Measurements from ENCODE around the gene CLEC17A. TPM values are rescaled to one million over a fixed set of nuclear protein-coding genes. Genes with fewer than 3 reads are reported as not detected.
A peak's percentile ranks its signal among the peaks of the same experiment; 100 is the strongest.

Gene CLEC17A
- total and polyA plus RNA-seq, 3 donors from 2014 or later, result 0.56 to 1.4 (median 1.3) TPM

DNA sequence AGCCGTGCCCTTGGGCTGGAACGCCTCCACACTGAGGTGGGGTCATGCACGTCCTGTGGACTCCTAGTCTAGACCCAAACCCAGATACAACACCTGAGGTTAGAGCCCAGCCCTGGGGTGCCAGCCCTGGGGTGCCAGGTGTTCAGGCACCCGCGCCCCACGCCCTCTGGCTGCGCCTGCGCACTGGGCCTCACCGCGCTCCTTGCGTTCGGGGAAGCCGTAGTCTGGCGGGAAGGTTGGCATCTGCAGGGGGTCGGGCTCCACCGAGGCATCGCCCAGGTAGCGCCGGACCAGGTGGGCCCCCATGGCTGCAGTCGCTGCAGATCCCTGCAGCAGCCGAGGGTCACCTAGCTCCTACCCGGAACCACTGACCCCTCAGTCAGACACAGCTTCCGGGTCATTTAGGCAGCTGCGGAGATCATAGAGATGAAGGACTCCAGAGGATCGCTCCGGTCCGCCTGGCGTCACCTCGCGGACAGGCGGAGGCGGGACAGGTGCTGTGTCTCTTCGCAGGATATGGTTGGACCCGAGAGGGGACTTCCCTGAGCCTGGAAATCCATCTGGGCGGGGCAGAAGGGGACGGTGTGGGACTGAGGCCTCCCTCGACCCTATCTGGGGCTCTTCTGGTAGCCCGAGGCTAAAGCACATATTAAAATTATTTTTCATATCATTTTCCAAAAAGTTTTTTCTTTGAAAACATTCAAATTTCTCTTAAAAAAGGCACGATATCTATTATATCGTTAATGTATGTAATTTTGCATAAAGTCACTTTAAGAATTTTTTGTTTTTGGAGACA lies 11.0 kb upstream of the CLEC17A start, which contains the start of gene NDUFB7:
Gene NDUFB7, minus strand, starts transcription at position 372 of the 796 bp plus-strand sequence. Its CDS starts 66 bp downstream, at position 306.
- 2 to 5% methylated on average over 17 to 35 of the region's 40 CpGs for WGBS, 2 donors
- Histone ChIP-seq H3K9me3 (no peaks in the 10 kb centered on the region), H3K4me1 (peaks cover 25% of the 10 kb centered on the region), H3K27me3 (no peaks in the 10 kb centered on the region), H3K36me3 (ENCODE audit: low read depth, missing control alignments) (no peaks in the 10 kb centered on the region), H3K27ac (peak within 1 kb of the TSS; percentile 17 to 69), H3K4me3 (peak within 1 kb of the TSS; percentile 73 to 94)
- intact Hi-C loops (cut with DNase I; ENCODE audit: low total_unique reads), result no loop called here
- peak; percentile 96 for DNase-seq
- TF ChIP-seq POLR2A (IDR thresholded peaks at IDR 0.05), result no peak
- TF ChIP-seq, protein P1, sequence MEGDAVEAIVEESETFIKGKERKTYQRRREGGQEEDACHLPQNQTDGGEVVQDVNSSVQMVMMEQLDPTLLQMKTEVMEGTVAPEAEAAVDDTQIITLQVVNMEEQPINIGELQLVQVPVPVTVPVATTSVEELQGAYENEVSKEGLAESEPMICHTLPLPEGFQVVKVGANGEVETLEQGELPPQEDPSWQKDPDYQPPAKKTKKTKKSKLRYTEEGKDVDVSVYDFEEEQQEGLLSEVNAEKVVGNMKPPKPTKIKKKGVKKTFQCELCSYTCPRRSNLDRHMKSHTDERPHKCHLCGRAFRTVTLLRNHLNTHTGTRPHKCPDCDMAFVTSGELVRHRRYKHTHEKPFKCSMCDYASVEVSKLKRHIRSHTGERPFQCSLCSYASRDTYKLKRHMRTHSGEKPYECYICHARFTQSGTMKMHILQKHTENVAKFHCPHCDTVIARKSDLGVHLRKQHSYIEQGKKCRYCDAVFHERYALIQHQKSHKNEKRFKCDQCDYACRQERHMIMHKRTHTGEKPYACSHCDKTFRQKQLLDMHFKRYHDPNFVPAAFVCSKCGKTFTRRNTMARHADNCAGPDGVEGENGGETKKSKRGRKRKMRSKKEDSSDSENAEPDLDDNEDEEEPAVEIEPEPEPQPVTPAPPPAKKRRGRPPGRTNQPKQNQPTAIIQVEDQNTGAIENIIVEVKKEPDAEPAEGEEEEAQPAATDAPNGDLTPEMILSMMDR (IDR thresholded peaks at IDR 0.05), result peak; percentile 81 to 86 (median 81)

DNA sequence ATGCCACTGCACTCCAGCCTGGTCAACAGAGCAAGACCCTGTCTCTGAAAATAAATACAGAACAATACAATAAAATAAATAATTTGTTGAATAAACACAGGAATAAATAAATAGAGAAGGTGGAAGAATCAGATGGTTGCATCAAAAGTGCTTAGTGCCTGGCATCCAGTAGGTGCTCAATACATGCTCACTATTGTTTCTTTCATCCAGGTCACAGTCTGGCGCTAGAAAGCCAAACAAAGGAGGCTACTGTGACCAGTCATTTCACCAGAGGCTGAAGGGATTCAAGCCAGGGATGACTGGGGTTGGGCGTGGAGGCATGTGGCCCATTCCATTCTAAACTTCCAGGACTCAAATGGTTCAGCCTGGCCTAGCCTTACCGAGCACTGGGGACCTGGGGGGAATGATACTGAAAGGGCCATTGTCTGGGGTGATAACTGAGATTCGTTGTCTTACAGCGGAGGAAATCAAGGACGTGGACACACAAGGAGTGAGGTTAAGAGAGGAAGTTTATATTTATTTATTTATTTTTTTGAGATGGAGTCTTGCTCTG lies 7.4 kb upstream of the CLEC17A start:
- H3K4me3 ChIP-seq, result no peak overlapping the region
- H3K9me3 ChIP-seq, result no peaks in the 10 kb centered on the region
- TF ChIP-seq, protein P1 (IDR thresholded peaks at IDR 0.05), result no peak
- H3K27ac ChIP-seq, result no peak overlapping the region
- intact Hi-C loops (cut with DNase I; ENCODE audit: low total_unique reads), result no loop called here
- 83% methylated on average over 6 of the region's 6 CpGs for WGBS, 2 donors
- peaks cover 7% of the 10 kb centered on the region for H3K4me1 ChIP-seq
- DNase-seq, result no peak
- H3K27me3 ChIP-seq, result no peaks in the 10 kb centered on the region
- H3K36me3 ChIP-seq (ENCODE audit: low read depth, missing control alignments), result no peaks in the 10 kb centered on the region

DNA sequence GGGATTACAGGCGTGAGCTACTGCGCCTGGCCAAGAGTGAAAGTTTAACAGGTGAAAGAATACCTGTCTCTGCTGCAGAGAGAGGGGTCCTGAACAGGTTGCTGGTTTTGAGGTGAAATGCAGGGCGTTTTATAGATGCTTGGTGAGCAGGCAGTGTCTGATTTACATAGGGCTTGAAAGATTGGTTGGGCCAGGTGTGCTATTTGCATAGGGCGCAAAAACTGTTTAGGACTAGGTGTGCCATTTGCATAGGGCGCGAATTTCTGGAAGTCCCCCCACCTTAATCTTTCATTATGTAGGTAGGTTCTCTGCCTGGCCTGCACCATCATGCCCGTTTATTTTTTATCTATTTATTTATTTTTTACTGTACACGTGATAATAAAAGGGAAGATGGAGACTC lies 6.5 kb upstream of the CLEC17A start:
- Histone ChIP-seq H3K4me1 (no peaks in the 10 kb centered on the region), H3K27me3 (no peaks in the 10 kb centered on the region), H3K9me3 (no peaks in the 10 kb centered on the region), H3K36me3 (ENCODE audit: low read depth, missing control alignments) (no peaks in the 10 kb centered on the region), H3K27ac (no peak overlapping the region), H3K4me3 (no peak overlapping the region)
- WGBS, 2 donors, result 86 to 88% methylated on average over 8 of the region's 8 CpGs
- intact Hi-C loops (cut with DNase I; ENCODE audit: low total_unique reads), result no loop called here
- TF ChIP-seq, protein P1 (IDR thresholded peaks at IDR 0.05), result no peak
- TF ChIP-seq POLR2A (IDR thresholded peaks at IDR 0.05), result no peak
- no peak for DNase-seq

DNA sequence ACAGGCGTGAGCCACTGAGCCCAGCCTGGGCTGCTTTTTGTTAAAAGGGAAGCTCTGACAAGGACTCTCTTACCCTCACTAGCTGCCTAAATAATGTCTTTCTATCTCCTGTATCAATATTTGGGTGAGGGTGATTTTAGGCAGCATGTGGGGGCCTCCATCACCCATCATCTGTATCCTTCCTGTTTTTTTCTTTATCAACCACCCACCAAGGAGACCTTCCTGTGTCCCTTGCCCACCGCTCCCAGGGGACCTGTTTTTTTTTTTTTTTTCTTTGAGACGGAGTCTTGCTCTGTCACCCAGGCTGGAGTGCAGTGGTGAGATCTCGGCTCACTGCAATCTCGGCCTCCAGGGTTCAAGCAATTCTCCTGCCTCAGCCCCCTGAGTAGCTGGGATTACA lies 5.6 kb upstream of the CLEC17A start:
- no peaks in the 10 kb centered on the region for H3K27me3 ChIP-seq
- no peak overlapping the region for H3K4me3 ChIP-seq
- no peak overlapping the region for H3K27ac ChIP-seq
- H3K4me1 ChIP-seq, result no peaks in the 10 kb centered on the region
- no peaks in the 10 kb centered on the region for H3K36me3 ChIP-seq (ENCODE audit: low read depth, missing control alignments)
- intact Hi-C loops (cut with DNase I; ENCODE audit: low total_unique reads), result no loop called here
- no peaks in the 10 kb centered on the region for H3K9me3 ChIP-seq
- TF ChIP-seq POLR2A (IDR thresholded peaks at IDR 0.05), result no peak
- TF ChIP-seq, protein P1 (IDR thresholded peaks at IDR 0.05), result no peak
- no peak for DNase-seq
- 81 to 94% methylated on average over 5 of the region's 5 CpGs for WGBS, 2 donors
